KOPT-K1 (cell line): ENCODE measurements around the gene LRMDA.

Source experiments
- H3K27ac ChIP-seq: fragments of 200-600 bp; sonication (generic); 2 replicates; pipeline ENCODE4 v1.5.1; 2016; ENCODE audit warnings: antibody characterized with exemption, mild to moderate bottlenecking, low read depth, low read length; ENCODE audit not compliant: poor library complexity, severe bottlenecking
- H3K36me3 ChIP-seq: fragments of 200-600 bp; sonication (generic); 2 replicates; pipeline ENCODE4 v1.5.1; 2017; ENCODE audit warnings: antibody characterized with exemption, mild to moderate bottlenecking, low read length, moderate library complexity; ENCODE audit not compliant: insufficient read depth
- H3K9me3 ChIP-seq: fragments of 200-600 bp; sonication (generic); 2 replicates; pipeline ENCODE4 v1.5.1; 2017; ENCODE audit warnings: antibody characterized with exemption, low read length, mild to moderate bottlenecking; ENCODE audit not compliant: insufficient read depth, poor library complexity, severe bottlenecking

Gene LRMDA

DNA sequence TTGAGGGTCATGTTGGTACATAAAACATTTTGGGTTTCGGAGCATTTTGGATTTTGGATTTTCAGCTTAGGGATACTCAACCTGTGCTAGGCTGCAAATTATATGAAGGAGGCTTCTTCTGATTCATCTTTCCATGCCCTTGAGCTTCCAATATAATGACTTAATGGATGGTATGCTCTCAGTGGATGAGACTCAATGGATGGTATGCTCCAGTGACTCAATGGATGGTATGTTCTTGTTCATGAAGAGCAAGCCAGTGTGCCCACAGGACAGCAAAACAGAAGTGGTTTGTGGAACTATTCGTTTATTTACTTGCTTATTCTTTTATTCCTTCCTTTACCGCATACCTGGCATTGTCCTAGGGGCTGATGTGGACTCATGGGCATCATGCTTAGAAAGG, 969.6 kb downstream of the LRMDA start:
- H3K27ac ChIP-seq: no peak overlapping the region
- H3K36me3 ChIP-seq: no peaks in the 10 kb centered on the region
- H3K9me3 ChIP-seq: no peaks in the 10 kb centered on the region

DNA sequence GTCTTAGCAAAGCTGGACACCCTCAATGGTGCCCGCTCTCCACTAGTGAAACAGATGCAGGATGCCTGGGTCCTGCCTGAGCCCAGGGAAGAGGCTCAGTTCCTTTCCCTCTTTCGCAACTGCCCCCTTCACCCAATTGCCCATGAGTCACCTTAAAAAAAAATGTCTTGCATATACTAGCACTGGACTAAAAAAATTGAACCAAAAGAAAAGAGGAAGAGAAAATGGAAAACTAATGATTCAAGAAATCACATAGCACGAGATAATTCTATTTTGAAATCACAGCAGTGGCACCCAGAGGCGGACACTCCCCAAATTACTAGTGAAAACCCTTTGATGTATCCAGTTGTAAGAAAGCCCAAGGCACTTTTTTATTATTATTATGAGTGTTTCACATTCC, 972.5 kb downstream of the LRMDA start:
- Histone ChIP-seq H3K27ac (no peak overlapping the region), H3K9me3 (no peaks in the 10 kb centered on the region), H3K36me3 (no peaks in the 10 kb centered on the region)

DNA sequence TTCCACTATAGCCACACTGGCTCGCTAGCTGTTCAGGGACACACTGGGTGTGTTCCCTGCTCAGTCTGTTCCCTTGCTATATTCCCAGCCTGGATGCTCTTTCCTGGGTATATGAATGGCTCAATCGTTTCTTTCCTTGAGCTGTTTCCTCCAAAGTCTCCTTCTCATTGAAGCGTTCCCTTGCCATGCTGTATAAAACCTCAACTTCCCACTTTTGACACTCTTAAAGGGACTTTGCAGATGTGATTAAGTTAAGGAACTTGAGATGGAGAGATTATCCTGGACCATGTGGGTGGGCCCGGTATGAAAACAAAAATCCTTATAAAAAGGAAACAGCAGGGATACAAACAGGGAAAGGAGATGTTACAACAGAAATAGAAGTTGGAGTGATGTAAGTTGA, 973.1 kb downstream of the LRMDA start:
- H3K9me3 ChIP-seq: no peaks in the 10 kb centered on the region
- no peak overlapping the region for H3K27ac ChIP-seq
- no peaks in the 10 kb centered on the region for H3K36me3 ChIP-seq

DNA sequence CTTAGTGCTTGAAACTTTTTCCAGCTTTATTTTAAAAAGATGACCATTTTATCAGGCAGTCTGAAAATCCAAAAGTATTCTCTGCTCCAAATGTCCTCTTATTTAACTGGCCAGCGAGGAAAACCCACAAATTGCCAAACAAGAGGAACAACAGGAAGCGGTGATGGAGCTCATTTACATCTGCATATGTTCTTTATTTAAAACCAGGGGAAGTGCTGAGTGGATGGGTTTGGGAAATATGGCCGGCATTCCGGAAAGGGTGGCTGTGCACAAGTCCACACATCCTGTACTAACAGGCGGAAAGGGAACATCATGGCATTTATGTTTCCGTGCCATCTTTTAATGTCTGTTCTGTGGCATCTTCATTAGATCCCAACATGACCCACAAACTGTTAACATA, 974.5 kb downstream of the LRMDA start:
- no peaks in the 10 kb centered on the region for H3K9me3 ChIP-seq
- no peaks in the 10 kb centered on the region for H3K36me3 ChIP-seq
- no peak overlapping the region for H3K27ac ChIP-seq

DNA sequence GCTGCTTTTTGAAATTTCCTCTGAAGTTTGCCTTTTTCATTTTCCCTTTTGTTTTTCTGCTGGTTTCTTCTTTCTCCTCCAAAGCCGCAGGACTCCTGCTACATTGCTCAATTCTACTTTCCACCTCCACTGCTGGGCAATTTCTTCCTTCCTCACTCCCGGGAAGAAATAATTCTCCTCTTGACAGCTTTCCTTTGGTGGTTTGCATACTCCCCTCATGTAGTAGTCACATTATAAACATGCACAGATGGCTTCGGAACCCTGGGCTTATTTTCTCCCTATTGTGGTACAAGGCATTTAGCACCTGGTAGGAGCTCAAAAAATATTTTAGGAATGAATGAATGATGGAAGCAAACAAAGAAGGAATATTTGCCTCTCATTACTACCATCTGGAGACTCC, 977.2 kb downstream of the LRMDA start:
- H3K9me3 ChIP-seq: no peaks in the 10 kb centered on the region

DNA sequence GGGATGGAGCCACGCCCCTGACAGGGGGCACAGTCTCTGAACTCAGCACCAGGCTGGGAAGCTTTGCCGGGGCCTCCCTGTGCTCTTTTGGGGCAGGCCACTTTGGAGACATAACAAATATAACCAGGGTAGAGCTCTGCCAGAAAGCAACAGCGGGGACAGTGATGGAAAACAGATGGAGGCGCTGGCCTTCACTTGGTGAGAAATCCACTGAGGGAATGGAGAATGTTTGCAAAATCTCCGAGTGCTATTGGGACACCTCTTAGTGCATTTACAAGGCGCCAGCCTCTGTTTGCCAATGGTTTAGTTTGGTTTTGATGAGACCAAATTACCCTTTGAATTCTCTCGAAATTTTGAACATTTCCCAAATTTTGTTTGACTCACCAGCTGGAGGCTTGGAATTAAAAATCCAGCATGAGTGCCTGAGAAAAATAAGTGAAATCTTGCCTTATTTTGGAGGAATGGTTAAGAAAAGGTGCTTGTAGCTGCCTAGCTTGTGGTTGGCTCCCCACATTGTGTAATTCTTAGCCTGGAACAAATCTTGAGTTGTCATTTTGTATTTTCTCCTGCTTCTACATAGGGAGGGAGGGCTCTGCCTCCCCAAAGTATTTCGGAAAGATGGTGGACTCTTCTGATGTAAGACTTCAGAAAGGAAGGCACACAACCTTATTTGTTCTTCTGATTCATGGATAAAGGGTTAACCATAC, 980.5 kb downstream of the LRMDA start:
- Histone ChIP-seq H3K27ac (no peak overlapping the region), H3K9me3 (no peaks in the 10 kb centered on the region), H3K36me3 (no peaks in the 10 kb centered on the region)

More for the DNA sequence above, 977.2 kb downstream of the LRMDA start:
- Histone ChIP-seq H3K36me3 (no peaks in the 10 kb centered on the region), H3K27ac (no peak overlapping the region)

DNA sequence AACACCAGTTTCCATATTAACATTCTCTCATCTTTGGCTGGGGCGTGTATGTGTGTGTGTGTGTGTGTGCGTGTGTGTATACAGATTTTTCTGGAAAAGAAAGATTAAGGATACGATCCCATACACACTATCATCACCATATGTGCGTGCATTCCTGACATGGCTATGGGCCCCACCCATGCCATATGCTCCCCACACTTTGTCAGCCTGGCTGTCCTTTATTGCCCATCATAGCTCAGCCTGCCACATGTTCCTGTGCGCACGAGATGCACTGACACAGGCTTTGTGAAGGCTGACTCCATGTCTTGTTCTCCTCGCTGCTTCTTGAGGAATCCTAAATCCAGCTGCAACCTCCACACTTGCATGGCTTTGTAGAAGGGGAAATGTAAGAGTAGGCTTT, 984.1 kb downstream of the LRMDA start:
- Histone ChIP-seq H3K27ac (no peak overlapping the region), H3K9me3 (no peaks in the 10 kb centered on the region), H3K36me3 (no peaks in the 10 kb centered on the region)

DNA sequence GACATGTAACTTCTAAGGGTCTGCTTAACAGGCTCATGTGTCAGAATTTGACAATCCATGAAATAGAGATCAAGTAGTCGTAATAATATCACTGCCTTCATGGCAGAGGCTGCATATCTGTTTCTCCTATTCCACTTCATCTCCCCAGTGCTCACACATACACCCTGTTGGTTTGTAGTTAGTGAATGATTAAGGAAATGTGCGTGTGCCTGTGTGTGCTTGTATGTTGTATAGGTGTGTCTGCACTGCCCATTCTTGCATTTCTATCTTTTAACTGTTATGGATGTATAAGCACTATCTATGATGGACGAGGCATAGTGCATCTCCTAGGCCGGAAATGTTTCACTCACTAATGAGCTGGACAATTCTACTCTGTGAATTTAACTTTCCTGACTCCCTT, 985.2 kb downstream of the LRMDA start:
- no peaks in the 10 kb centered on the region for H3K36me3 ChIP-seq
- no peak overlapping the region for H3K27ac ChIP-seq
- H3K9me3 ChIP-seq: no peaks in the 10 kb centered on the region

DNA sequence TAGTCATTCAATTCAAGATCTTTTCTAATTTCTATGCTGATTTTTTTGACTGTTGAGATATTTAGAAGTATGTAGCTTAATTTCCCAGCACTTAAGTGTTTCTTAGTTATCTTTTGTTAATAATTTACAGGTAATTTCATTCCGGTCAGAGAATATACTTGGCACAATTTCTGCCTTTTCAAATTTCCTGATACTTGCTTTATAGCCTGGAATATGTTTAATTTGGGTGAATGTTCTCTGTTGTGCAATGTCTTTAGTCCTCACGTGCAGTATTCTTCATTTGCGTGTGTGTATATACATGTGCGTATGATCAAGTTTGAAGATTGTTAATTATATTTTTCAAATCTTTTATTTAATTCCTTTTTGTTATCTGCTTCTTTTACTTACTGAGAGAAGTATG, 989.3 kb downstream of the LRMDA start:
- Histone ChIP-seq H3K36me3 (no peaks in the 10 kb centered on the region), H3K9me3 (no peaks in the 10 kb centered on the region), H3K27ac (no peak overlapping the region)

DNA sequence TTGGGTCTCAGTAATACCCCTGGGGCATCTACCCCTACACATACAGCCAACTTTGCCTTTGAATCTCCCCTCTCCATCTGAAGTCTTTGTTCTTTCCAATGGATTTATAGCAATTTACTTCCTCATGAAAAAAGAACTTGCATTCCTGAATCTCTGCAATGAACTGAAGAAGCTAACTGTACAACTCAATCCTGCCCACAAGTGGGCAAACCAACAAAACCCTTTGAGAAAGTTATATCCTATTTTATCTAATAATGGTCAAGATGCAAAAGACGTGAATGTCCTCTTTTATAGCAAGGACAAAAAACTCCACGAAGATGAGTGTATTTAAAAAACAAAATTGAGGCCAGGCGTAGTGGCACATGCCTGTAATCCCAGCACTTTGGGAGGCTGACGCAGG, 991.3 kb downstream of the LRMDA start:
- Histone ChIP-seq H3K36me3 (no peaks in the 10 kb centered on the region), H3K9me3 (no peaks in the 10 kb centered on the region), H3K27ac (no peak overlapping the region)

DNA sequence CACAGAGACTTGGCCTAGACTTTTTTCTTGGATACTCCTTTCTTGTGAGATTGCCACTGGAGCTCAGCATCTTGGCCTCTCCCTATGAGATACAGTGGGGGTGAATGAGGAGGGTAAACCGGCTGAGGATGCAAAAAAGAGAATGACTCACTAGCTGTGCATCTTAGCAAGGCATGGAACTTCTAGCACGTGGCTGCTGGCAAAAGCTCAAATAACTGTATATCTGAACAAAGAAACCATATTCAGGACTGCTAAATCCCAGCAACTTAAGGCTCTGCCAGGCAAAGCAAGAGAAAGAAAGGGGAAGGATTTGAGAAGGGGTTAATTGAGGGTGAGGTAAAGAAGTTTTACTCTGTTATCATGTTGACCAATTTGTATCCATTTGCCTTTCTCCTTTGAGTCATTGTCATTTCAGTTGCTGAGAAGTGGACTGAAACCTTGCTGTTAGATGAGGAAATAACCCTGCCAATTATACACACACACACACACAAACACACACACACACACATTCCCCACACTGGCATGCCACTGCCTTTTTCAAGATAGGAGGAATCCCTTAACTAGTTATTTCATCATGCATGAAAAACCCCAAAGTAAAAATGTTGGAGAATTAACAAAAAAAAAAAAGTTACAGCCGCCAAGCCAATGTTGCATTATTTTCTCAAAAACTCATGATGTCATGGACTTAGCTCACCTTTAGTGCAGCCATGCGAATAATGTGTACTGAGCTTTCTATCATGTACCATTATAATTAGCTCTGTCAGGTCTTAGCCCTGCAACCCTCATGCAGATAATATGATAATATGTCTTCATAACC, 997.3 kb downstream of the LRMDA start:
- no peaks in the 10 kb centered on the region for H3K36me3 ChIP-seq
- no peak overlapping the region for H3K27ac ChIP-seq
- H3K9me3 ChIP-seq: no peaks in the 10 kb centered on the region

DNA sequence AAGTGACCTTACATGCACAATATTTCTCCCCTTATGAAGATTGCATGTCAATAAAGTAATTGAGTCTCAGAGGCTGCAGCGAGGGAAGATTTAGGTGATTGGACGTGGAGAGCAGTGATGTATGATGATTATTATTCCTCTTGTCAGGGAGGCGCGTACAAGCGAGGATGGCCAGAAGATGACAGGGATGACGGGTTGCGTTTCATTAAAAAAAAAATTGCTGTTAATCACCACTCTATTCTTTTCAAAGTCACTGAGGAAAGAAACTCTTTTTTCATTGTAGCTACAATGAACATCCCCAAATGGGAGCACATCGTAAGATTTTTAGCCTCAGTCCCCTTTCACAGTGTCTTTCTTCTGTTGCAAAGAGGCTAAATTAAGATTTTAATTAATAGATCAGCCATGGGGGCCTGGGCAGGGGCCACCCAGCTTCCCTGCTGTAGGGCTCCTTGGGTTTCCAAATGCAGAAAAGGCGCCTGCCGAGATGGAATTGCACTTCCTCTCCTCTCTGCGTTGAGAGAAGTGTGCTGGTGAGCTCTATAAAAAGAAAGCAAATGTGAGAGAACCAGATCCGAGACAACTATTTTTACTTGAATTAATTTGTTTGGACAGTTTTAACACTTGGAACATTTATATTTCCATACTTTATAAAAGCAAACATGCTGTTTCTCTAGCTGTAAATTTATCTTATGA, 998.1 kb downstream of the LRMDA start:
- Histone ChIP-seq H3K27ac (no peak overlapping the region), H3K9me3 (no peaks in the 10 kb centered on the region), H3K36me3 (no peaks in the 10 kb centered on the region)

DNA sequence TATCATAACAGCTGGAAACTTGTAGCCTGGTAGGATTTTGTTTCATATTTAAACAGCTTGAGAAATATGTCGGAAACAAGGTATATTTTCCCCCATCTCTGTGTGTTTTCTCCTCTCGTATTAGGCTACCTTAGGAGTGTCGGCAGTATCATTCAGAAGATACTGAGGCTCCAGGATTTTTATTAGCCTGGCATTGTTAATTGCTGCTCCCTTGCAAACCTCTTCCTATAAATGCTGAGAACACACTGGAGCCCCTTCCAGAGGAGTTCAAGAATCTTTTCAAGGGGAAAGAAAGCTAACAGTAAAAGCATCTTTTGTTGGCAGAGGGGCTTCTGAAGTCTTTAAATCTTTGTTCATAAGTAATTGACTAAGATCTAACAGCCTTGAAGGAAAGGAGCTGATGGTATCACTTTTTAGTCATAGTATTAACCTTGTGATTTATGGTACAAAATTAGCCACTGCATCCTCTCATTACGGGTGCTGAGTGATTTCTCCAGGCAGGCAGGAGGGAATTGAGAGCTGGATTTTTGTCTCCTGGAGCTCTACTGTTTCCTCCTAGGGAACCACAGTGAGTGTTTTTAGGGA, 998.7 kb downstream of the LRMDA start:
- Histone ChIP-seq H3K27ac (no peak overlapping the region), H3K36me3 (no peaks in the 10 kb centered on the region)

DNA sequence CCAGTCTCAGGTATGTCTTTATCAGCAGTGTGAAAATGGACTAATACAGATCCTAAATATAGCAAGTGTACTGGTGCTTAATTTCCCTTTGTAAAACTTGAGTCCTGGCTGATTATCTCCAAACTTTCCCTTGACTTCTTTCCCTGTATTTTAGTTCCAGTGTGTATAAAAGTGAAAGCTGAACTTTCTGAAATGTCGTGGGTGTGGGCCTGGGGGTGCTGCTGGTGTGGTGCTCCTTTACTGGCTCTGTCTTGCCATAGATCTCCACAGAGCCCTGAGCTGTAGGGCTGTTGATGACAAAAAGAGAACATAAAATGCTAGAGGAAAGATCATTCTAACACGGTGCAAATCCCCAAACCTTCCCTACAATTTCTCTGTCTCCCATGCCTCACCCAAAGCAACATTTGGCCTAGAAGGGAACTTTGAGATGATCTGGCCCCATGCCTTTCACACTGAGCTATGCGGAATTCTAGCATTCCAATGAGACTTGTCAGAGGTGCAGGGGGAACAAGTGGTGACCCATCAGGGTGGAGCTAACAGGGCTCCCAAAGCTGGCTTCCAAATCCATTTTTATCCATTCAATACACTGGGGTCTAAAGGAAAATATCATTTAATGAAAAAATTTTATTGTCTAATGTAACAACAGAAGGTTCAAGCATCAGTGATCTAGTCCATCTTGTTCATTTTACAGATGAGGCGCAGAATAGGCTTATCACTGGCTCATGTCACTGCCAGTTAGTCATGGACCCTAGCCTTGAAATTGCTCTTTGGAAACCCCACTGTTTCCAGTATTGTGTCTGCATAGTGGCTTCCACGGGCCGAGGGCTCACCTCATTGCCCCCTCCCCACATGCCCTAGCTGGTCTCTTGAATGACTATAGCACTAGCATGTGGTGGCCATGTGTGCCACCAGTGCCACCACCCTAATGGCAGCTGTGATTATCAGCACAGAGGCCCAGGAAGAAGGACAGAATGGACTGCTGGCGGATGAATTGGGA, 1000.9 kb downstream of the LRMDA start:
- Histone ChIP-seq H3K27ac (no peak overlapping the region), H3K9me3 (no peaks in the 10 kb centered on the region), H3K36me3 (no peaks in the 10 kb centered on the region)

More for the DNA sequence above, 998.7 kb downstream of the LRMDA start:
- H3K9me3 ChIP-seq: no peaks in the 10 kb centered on the region
